DND-41 (cell line): Measurements from ENCODE around the gene ID3.

Source experiments
- ATAC-seq: fragments of 200-7000 bp; cut with Tn5 transposase; 3 replicates; pipeline ENCODE4 v1.9.1; 2021; ENCODE audit warnings: low read depth; ENCODE audit not compliant: insufficient read depth
- DNase-seq: peaks from one replicate; pipeline ENCODE4 v3.0.0-alpha.2; 2020
- H2AFZ ChIP-seq: 2 replicates; pipeline ENCODE4 v1.6.0; 2012; ENCODE audit warnings: low read depth, low read length
- H3K27ac ChIP-seq: 2 replicates; pipeline ENCODE4 v1.5.1; 2012; ENCODE audit warnings: low read length, inconsistent platforms
- H3K27me3 ChIP-seq: fragments of 200-600 bp; sonication (generic); 2 replicates; pipeline ENCODE4 v1.6.0; 2012; ENCODE audit warnings: low read length, mild to moderate bottlenecking, inconsistent platforms; ENCODE audit not compliant: insufficient read depth, poor library complexity
- H3K36me3 ChIP-seq: 2 replicates; pipeline ENCODE4 v1.5.1; 2012; ENCODE audit warnings: low read length, inconsistent platforms; ENCODE audit not compliant: insufficient read depth
- H3K4me1 ChIP-seq: 2 replicates; pipeline ENCODE4 v1.5.1; 2012; ENCODE audit warnings: mild to moderate bottlenecking, low read length; ENCODE audit not compliant: insufficient read depth
- H3K4me2 ChIP-seq: 2 replicates; pipeline ENCODE4 v1.6.0; 2012; ENCODE audit warnings: mild to moderate bottlenecking, moderate library complexity, low read length, inconsistent platforms; ENCODE audit not compliant: insufficient read depth
- H3K4me3 ChIP-seq, 2 experiments: fragments of 200-600 bp in 1 of 2; shearing (Covaris generic) in 1 of 2; 2 replicates each; pipeline ENCODE4 v1.5.1; 2012 to 2016; ENCODE audit warnings: inconsistent platforms in 2 of 2, low read length in 2 of 2, mild to moderate bottlenecking in 2 of 2, low read depth in 1 of 2, moderate library complexity in 1 of 2
- H3K79me2 ChIP-seq: 2 replicates; pipeline ENCODE4 v1.6.0; 2012; ENCODE audit warnings: low read length, inconsistent platforms; ENCODE audit not compliant: insufficient read depth
- H3K9ac ChIP-seq: 2 replicates; pipeline ENCODE4 v1.6.0; 2012; ENCODE audit warnings: low read depth, mild to moderate bottlenecking, inconsistent platforms, low read length, moderate library complexity
- H3K9me3 ChIP-seq: 2 replicates; pipeline ENCODE4 v1.5.1; 2012; ENCODE audit warnings: low read length, moderate library complexity, mild to moderate bottlenecking, inconsistent platforms; ENCODE audit not compliant: insufficient read depth, severe bottlenecking
- H4K20me1 ChIP-seq: 2 replicates; pipeline ENCODE4 v1.6.0; 2012; ENCODE audit warnings: low read length; ENCODE audit not compliant: insufficient read depth
- CTCF ChIP-seq: IDR thresholded peaks from 2 replicates; pipeline ENCODE4 v1.5.1; 2012; ENCODE audit warnings: borderline replicate concordance, low read length, moderate library complexity, mild to moderate bottlenecking; ENCODE audit not compliant: poor library complexity, severe bottlenecking; ENCODE audit errors: extremely low read depth
- EZH2 ChIP-seq: IDR thresholded peaks from 3 replicates; pipeline ENCODE4 v1.6.1; 2012; ENCODE audit warnings: borderline replicate concordance, low read depth, mild to moderate bottlenecking, moderate library complexity, low read length, inconsistent platforms; ENCODE audit not compliant: severe bottlenecking

ID3 gene

GRCh38 chr1:23559136-23559984, at the start of gene ID3:
Gene ID3 (minus strand): TSS chr1:23559501. CDS start chr1:23559426, 75 bp downstream.
- TF ChIP-seq EZH2 (peak; percentile 52), CTCF (no peak)
- H4K20me1 ChIP-seq, result peaks cover 7% of the 10 kb centered on the region; the same call in 1 of the 2 replicates
- no peaks in the 10 kb centered on the region for H3K36me3 ChIP-seq
- H3K4me2 ChIP-seq, result peak within 1 kb of the TSS; percentile 90
- DNase-seq, result peak; percentile 92
- peak within 1 kb of the TSS; percentile 67 for H2AFZ ChIP-seq
- peaks cover 6% of the 10 kb centered on the region; the same call in 1 of the 2 replicates for H3K79me2 ChIP-seq
- H3K9ac ChIP-seq, result peak within 1 kb of the TSS; percentile 71
- peaks cover 60% of the 10 kb centered on the region for H3K4me1 ChIP-seq
- H3K9me3 ChIP-seq, result no peaks in the 10 kb centered on the region
- ATAC-seq, result peak; percentile 74
- peak within 1 kb of the TSS; percentile 52 for H3K27ac ChIP-seq
- H3K27me3 ChIP-seq, result peaks cover 50% of the 10 kb centered on the region
- peak within 1 kb of the TSS; percentile 37 to 79 for H3K4me3 ChIP-seq

GRCh38 chr1:23607944-23608343, 48.6 kb upstream of the ID3 start:
- TF ChIP-seq EZH2, result no peak
- TF ChIP-seq CTCF, result no peak
- H3K9ac ChIP-seq, result no peak overlapping the region
- ATAC-seq (no peak), DNase-seq (no peak)
- no peaks in the 10 kb centered on the region for H3K9me3 ChIP-seq
- no peak overlapping the region for H3K4me2 ChIP-seq
- H3K79me2 ChIP-seq, result no peaks in the 10 kb centered on the region
- H3K4me3 ChIP-seq, result no peak overlapping the region
- H3K27ac ChIP-seq, result no peak overlapping the region
- H3K27me3 ChIP-seq, result no peaks in the 10 kb centered on the region
- no peaks in the 10 kb centered on the region for H3K36me3 ChIP-seq
- no peak overlapping the region for H2AFZ ChIP-seq
- H3K4me1 ChIP-seq, result peaks cover 20% of the 10 kb centered on the region
- H4K20me1 ChIP-seq, result no peaks in the 10 kb centered on the region

GRCh38 chr1:23601968-23602876, 42.9 kb upstream of the ID3 start:
- H3K9me3 ChIP-seq, result no peaks in the 10 kb centered on the region
- H3K27me3 ChIP-seq, result no peaks in the 10 kb centered on the region
- TF ChIP-seq CTCF, result no peak
- TF ChIP-seq EZH2, result no peak
- H2AFZ ChIP-seq, result 0 out of 2 replicates have a peak overlapping the region, but pooled peaks have one; percentile 26
- H3K9ac ChIP-seq, result peak overlapping the region; percentile 29
- peaks cover 60% of the 10 kb centered on the region for H3K4me1 ChIP-seq
- H3K79me2 ChIP-seq, result no peaks in the 10 kb centered on the region
- H3K36me3 ChIP-seq, result no peaks in the 10 kb centered on the region
- H3K4me3 ChIP-seq, result no peak overlapping the region
- ATAC-seq (peak; percentile 14; the same call in 1 of the 3 replicates), DNase-seq (peak; percentile 42)
- H3K4me2 ChIP-seq, result peak overlapping the region; percentile 7
- peak overlapping the region; percentile 68 for H3K27ac ChIP-seq
- H4K20me1 ChIP-seq, result no peaks in the 10 kb centered on the region
